Thyroid gland (tissue), 4 donors: ENCODE results near the gene PTPRG. TPM values are rescaled to one million over a fixed set of nuclear protein-coding genes. Genes with fewer than 3 reads are reported as not detected.

Source experiments
- DNase-seq, 2 donors: peaks; one replicate each; pipeline ENCODE4 v3.0.0-alpha.2; 2019
- H3K27ac ChIP-seq, 3 donors: fragments of 200-600 bp; sonication (generic); 1 replicate in 2 of 3; 2 replicates in 1 of 3; pipeline ENCODE4 v1.5.1; 2016 to 2019; ENCODE audit warnings: mild to moderate bottlenecking in 1 of 3, moderate library complexity in 1 of 3
- H3K27me3 ChIP-seq: fragments of 200-600 bp; sonication (generic); one replicate; pipeline ENCODE4 v1.5.1; 2019
- H3K36me3 ChIP-seq, 2 donors: fragments of 200-600 bp; sonication (generic); one replicate each; pipeline ENCODE4 v1.5.1; 2016 to 2019
- H3K4me1 ChIP-seq, 2 donors: fragments of 200-600 bp; sonication (generic); one replicate each; pipeline ENCODE4 v1.5.1; 2017 to 2019
- H3K4me3 ChIP-seq, 3 donors: fragments of 200-600 bp; sonication (generic); replicated peaks in 1 of 3; 1 replicate in 2 of 3; 2 replicates in 1 of 3; pipeline ENCODE4 v1.5.1; 2016; ENCODE audit warnings: mild to moderate bottlenecking in 1 of 3
- H3K9me3 ChIP-seq: fragments of 200-600 bp; sonication (generic); one replicate; pipeline ENCODE4 v1.5.1; 2017
- CTCF ChIP-seq, 6 experiments: fragments of 200-600 bp in 3 of 6; fragments of 450-650 bp in 3 of 6; sonication (generic) in 3 of 6; IDR thresholded peaks; one replicate each; pipeline ENCODE4 v1.5.1; 2016 to 2019; ENCODE audit warnings: antibody characterized with exemption in 6 of 6, mild to moderate bottlenecking in 2 of 6, inconsistent platforms in 1 of 6, moderate library complexity in 1 of 6
- POLR2A ChIP-seq, 2 donors: fragments of 450-650 bp; IDR thresholded peaks; one replicate each; pipeline ENCODE4 v1.6.1; 2017; ENCODE audit warnings: antibody characterized with exemption in 2 of 2, mild to moderate bottlenecking in 2 of 2, moderate library complexity in 1 of 2
- WGBS, 2 donors: methylation state at CpG; one replicate each; pipeline ENCODE4 v1.1.5; 2017; 5-methylcytosine and 5-hydroxymethylcytosine counted together
- intact Hi-C: fragments of 100-400 bp; cut with DNase I; formaldehyde crosslinking; loops from one replicate; pipeline ENCODE4 v1.15.1; 2023
- total RNA-seq, 4 donors: library from RNA; depleted of rRNA; stranded (reverse); fragments of >200 nt; gene quantifications; one replicate each; pipeline ENCODE4 v1.2.3, GENCODE V29; 2016

The PTPRG gene
- total RNA-seq, 4 donors from 2014 or later = 81.6 to 207 (median 132) TPM

GRCh38 chr3:62044874-62045411 lies 483.6 kb downstream of the PTPRG start:
- no peak for TF ChIP-seq CTCF (IDR thresholded peaks at IDR 0.05)
- no peak for TF ChIP-seq POLR2A (IDR thresholded peaks at IDR 0.05)
- no peak for DNase-seq
- H3K4me1 ChIP-seq = no peaks in the 10 kb centered on the region
- H3K27me3 ChIP-seq = no peaks in the 10 kb centered on the region
- WGBS, 2 donors = 76 to 94% methylated on average over 5 of the region's 5 CpGs
- H3K27ac ChIP-seq = no peak overlapping the region
- no peak overlapping the region for H3K4me3 ChIP-seq
- no peaks in the 10 kb centered on the region for H3K9me3 ChIP-seq
- no peaks in the 10 kb centered on the region for H3K36me3 ChIP-seq
- intact Hi-C loops = no loop called here

GRCh38 chr3:62046326-62046725 lies 485.0 kb downstream of the PTPRG start:
- Histone ChIP-seq H3K27me3 (no peaks in the 10 kb centered on the region), H3K4me3 (no peak overlapping the region), H3K9me3 (no peaks in the 10 kb centered on the region), H3K36me3 (no peaks in the 10 kb centered on the region), H3K27ac (no peak overlapping the region), H3K4me1 (no peaks in the 10 kb centered on the region)
- TF ChIP-seq CTCF (IDR thresholded peaks at IDR 0.05) = no peak
- TF ChIP-seq POLR2A (IDR thresholded peaks at IDR 0.05) = no peak
- DNase-seq = no peak
- intact Hi-C loops = no loop called here

GRCh38 chr3:62048577-62048976 lies 487.2 kb downstream of the PTPRG start:
- TF ChIP-seq POLR2A (IDR thresholded peaks at IDR 0.05) (no peak), CTCF (IDR thresholded peaks at IDR 0.05) (no peak)
- intact Hi-C loops = no loop called here
- no peak overlapping the region for H3K4me3 ChIP-seq
- H3K27me3 ChIP-seq = no peaks in the 10 kb centered on the region
- WGBS, 2 donors = 87 to 96% methylated on average over 3 of the region's 3 CpGs
- DNase-seq = no peak
- no peaks in the 10 kb centered on the region for H3K36me3 ChIP-seq
- no peaks in the 10 kb centered on the region for H3K9me3 ChIP-seq
- H3K4me1 ChIP-seq = no peaks in the 10 kb centered on the region
- H3K27ac ChIP-seq = no peak overlapping the region

GRCh38 chr3:62049033-62049432 lies 487.7 kb downstream of the PTPRG start:
- 80% methylated on average over 6 of the region's 6 CpGs for WGBS, 2 donors
- no peaks in the 10 kb centered on the region for H3K4me1 ChIP-seq
- no peaks in the 10 kb centered on the region for H3K9me3 ChIP-seq
- DNase-seq = no peak
- intact Hi-C loops = no loop called here
- no peak overlapping the region for H3K27ac ChIP-seq
- TF ChIP-seq POLR2A (IDR thresholded peaks at IDR 0.05) (no peak), CTCF (IDR thresholded peaks at IDR 0.05) (no peak)
- no peaks in the 10 kb centered on the region for H3K36me3 ChIP-seq
- no peaks in the 10 kb centered on the region for H3K27me3 ChIP-seq
- no peak overlapping the region for H3K4me3 ChIP-seq

GRCh38 chr3:62051506-62051905 lies 490.1 kb downstream of the PTPRG start:
- DNase-seq = peak; percentile 46 to 55
- H3K4me1 ChIP-seq = no peaks in the 10 kb centered on the region
- no peak overlapping the region for H3K4me3 ChIP-seq
- TF ChIP-seq CTCF (IDR thresholded peaks at IDR 0.05) (peak in 3 of 6 experiments; percentile 20 to 38 (median 35)), POLR2A (IDR thresholded peaks at IDR 0.05) (no peak)
- no peak overlapping the region for H3K27ac ChIP-seq
- intact Hi-C loops = no loop called here
- 63 to 72% methylated on average over 3 of the region's 3 CpGs for WGBS, 2 donors
- no peaks in the 10 kb centered on the region for H3K9me3 ChIP-seq
- no peaks in the 10 kb centered on the region for H3K27me3 ChIP-seq
- no peaks in the 10 kb centered on the region for H3K36me3 ChIP-seq
